ENCODE results near the gene ENG.
A peak's percentile ranks its signal among the peaks of the same experiment; 100 is the strongest.
"Not testable (repeated sequence)": the region's sequence is repeated elsewhere in the genome, so short reads cannot be mapped to it uniquely, and the experiment has no call there.

ENG gene

GRCh38 chr9:127790094-127790855 lies 64.2 kb downstream of the ENG start:
- DNase-seq: no peak

GRCh38 chr9:127789179-127789578 lies 65.3 kb downstream of the ENG start:
- no peak for DNase-seq

GRCh38 chr9:127788337-127789011 lies 66.0 kb downstream of the ENG start:
- DNase-seq: no peak

- no peak for DNase-seq
Measured at GRCh38 chr9:127786773-127787104, 67.7 kb downstream of the ENG start.

- DNase-seq: peak; percentile 92
Measured at GRCh38 chr9:127785933-127786772, 68.3 kb downstream of the ENG start, which contains the start of gene CDK9. Gene CDK9, plus strand, starts transcription at chr9:127786034. Its CDS starts 115 bp downstream, at chr9:127786149.

- DNase-seq: peak; percentile 78
Measured at GRCh38 chr9:127785023-127785932, 69.2 kb downstream of the ENG start.

- DNase-seq: no peak
Measured at GRCh38 chr9:127783111-127784008, 71.1 kb downstream of the ENG start.

GRCh38 chr9:127781806-127782205 lies 72.7 kb downstream of the ENG start:
- no peak for DNase-seq

- DNase-seq: not testable (repeated sequence)
Measured at GRCh38 chr9:127780909-127781308, 73.5 kb downstream of the ENG start.

- no peak for DNase-seq
Measured at GRCh38 chr9:127780126-127780885, 74.2 kb downstream of the ENG start.

GRCh38 chr9:127779136-127779981 lies 75.1 kb downstream of the ENG start:
- no peak for DNase-seq

GRCh38 chr9:127778280-127779135 lies 76.0 kb downstream of the ENG start, which contains the start of gene SH2D3C:
Gene SH2D3C, minus strand, starts transcription at chr9:127778666. Its CDS starts 39 bp downstream, at chr9:127778627.
- DNase-seq: no peak

- no peak for DNase-seq
Measured at GRCh38 chr9:127777368-127777980, 77.0 kb downstream of the ENG start.

GRCh38 chr9:127776924-127777289 lies 77.6 kb downstream of the ENG start:
- DNase-seq: no peak

GRCh38 chr9:127776195-127776923 lies 78.1 kb downstream of the ENG start:
- no peak for DNase-seq

GRCh38 chr9:127773981-127774380 lies 80.5 kb downstream of the ENG start:
- no peak for DNase-seq

GRCh38 chr9:127773272-127773671 lies 81.2 kb downstream of the ENG start:
- no peak for DNase-seq

Measured in fibroblast of skin of scalp (primary cell).